Stimulated activated naive CD8-positive, alpha-beta T cell treated with anti-CD3 and anti-CD28 coated beads, Interleukin-15, amount 100 ng/mL, for 72 hours (primary cell): ENCODE measurements around the gene RASSF3.

Experiments
- ATAC-seq: fragments of 150-1000 bp; cut with Tn5 transposase; 2 replicates; pipeline ENCODE4 v1.10.0; 2021; ENCODE audit warnings: mild to moderate bottlenecking, moderate library complexity
- DNase-seq, 2 donors: peaks; one replicate each; pipeline ENCODE4 v3.0.0; 2021 to 2022
- H3K27ac Mint-ChIP-seq, 2 donors: one replicate each; pipeline ENCODE4 v1.8.0; 2022; ENCODE audit warnings: mild to moderate bottlenecking in 2 of 2, mixed read lengths in 2 of 2, moderate library complexity in 2 of 2
- H3K27me3 Mint-ChIP-seq: one replicate; pipeline ENCODE4 v1.8.0; 2022; ENCODE audit warnings: mixed read lengths
- H3K4me1 Mint-ChIP-seq: one replicate; pipeline ENCODE4 v1.8.0; 2022; ENCODE audit warnings: mild to moderate bottlenecking, mixed read lengths
- H3K4me3 Mint-ChIP-seq, 2 donors: one replicate each; pipeline ENCODE4 v1.8.0; 2022; ENCODE audit warnings: mild to moderate bottlenecking in 2 of 2, mixed read lengths in 2 of 2, moderate library complexity in 1 of 2
- H3K9me3 Mint-ChIP-seq, 2 donors: one replicate each; pipeline ENCODE4 v1.8.0; 2022; ENCODE audit warnings: mixed read lengths in 2 of 2

Gene RASSF3

DNA sequence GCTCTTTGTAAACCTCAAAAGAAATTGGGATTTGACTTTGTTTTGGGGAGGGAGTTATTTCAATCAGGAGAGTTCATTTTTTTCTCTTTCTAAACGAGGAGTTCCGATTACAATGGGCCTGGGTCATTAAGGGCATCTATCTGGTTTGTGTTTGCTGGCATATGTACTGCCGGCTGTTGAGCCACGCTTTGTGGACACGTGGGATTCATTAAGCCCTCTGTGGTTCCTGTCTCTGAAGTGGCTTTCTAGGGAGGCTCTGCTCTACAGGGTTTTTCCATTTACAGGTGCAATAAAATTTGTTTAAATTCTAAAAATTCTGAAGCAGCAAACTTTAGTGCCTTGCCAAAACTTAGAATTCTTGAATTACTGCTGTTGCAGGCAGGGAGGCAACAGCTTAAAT, 91.0 kb downstream of the RASSF3 start:
- Mint-ChIP-seq H3K4me3 (peak overlapping the region; percentile 64 to 65), H3K9me3 (no peaks in the 10 kb centered on the region), H3K27ac (peak overlapping the region; percentile 93), H3K4me1 (peaks cover 45% of the 10 kb centered on the region), H3K27me3 (no peaks in the 10 kb centered on the region)
- DNase-seq, result no peak
- no peak for ATAC-seq

DNA sequence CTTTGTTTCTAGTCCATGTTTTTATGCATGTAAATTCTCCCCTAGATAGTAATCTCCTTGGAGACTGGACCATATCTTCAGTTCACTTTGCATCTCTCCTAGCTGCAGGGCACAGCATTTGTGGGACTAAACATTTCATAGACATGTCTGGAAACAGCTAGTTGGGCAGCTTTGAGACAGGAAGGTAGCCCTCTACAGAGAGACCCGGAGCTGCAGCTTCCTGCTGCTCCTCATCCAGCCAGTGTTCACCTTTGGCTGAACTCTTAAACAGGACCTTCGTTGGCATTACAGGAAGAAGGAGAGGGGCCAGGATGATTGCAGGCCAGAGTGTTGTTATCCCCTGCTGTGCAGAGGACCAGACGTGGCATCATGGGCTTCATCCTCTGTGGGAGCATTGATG, 96.0 kb downstream of the RASSF3 start:
- H3K27me3 Mint-ChIP-seq, result no peaks in the 10 kb centered on the region
- no peak overlapping the region for H3K27ac Mint-ChIP-seq

DNA sequence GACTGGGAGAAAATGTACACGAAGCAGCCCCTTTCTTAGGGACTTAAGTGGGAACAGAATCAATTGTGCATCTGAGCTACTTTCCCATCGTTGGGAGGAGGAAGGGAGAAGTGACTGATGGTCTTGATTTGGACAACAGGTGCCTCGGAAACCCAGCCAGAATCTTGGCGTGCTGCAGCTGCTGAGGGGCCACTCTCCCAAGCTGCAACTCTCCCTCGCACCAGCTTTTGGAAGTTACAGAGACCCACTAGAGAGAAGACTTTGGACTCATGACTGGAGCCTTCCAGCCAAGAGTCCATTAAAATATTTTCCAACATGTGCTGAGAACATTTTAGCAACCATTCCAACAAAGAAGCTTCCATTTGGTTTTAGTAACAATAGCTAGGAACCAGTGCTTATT, 96.6 kb downstream of the RASSF3 start:
- no peak for DNase-seq
- peaks cover 6% of the 10 kb centered on the region for H3K4me1 Mint-ChIP-seq
- no peaks in the 10 kb centered on the region for H3K9me3 Mint-ChIP-seq
- no peaks in the 10 kb centered on the region for H3K27me3 Mint-ChIP-seq
- no peak overlapping the region for H3K27ac Mint-ChIP-seq
- ATAC-seq, result no peak
- no peak overlapping the region for H3K4me3 Mint-ChIP-seq

More for the DNA sequence above, 96.0 kb downstream of the RASSF3 start:
- DNase-seq (no peak), ATAC-seq (no peak)
- Mint-ChIP-seq H3K4me3 (no peak overlapping the region), H3K4me1 (peaks cover 11% of the 10 kb centered on the region), H3K9me3 (no peaks in the 10 kb centered on the region)

DNA sequence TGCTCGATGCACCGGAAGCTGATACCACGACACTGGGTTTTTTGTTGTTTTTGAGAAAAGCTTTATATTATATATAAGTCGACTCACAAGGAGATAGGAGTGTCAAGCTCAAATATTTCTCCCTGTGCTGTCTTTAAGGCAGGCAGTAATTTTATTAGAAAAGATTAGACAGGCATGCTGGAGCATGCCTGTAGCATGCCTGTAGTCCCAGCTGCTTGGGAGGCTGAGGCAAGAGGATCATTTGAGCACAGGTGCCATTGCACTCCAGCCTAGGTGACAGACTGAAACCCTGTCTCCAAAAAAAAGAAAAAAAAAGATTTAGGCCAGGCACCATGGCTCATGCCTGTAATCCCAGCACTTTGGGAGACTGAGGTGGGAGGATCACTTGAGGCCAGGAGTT, 97.1 kb downstream of the RASSF3 start:
- Mint-ChIP-seq H3K27me3 (no peaks in the 10 kb centered on the region), H3K4me1 (peaks cover under 1% of the 10 kb centered on the region), H3K4me3 (no peak overlapping the region), H3K9me3 (no peaks in the 10 kb centered on the region), H3K27ac (peak overlapping the region in 1 of 2 donors; percentile 48)
- ATAC-seq (no peak), DNase-seq (no peak)

DNA sequence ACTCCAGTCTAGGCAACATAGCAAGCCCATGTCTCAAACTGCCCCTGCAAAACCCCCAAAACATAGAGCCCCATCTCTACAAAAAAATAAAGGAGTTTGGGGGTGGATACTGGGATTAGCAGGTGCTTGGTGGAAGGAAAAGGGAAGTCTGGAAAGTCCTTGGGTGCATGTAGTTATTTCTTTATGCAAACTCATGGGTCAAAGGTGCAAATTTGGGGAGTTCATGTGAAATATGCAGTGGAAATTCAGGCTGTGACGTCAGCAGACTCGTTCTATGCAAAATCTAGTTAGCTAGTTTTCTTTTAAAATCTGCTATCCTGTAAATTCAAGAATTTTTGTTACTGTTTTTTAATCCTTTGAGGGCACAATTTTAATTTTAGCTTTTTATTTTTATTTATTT, 97.6 kb downstream of the RASSF3 start:
- no peak for DNase-seq
- Mint-ChIP-seq H3K27me3 (no peaks in the 10 kb centered on the region), H3K4me1 (no peaks in the 10 kb centered on the region), H3K4me3 (no peak overlapping the region), H3K9me3 (no peaks in the 10 kb centered on the region), H3K27ac (no peak overlapping the region)
- no peak for ATAC-seq

DNA sequence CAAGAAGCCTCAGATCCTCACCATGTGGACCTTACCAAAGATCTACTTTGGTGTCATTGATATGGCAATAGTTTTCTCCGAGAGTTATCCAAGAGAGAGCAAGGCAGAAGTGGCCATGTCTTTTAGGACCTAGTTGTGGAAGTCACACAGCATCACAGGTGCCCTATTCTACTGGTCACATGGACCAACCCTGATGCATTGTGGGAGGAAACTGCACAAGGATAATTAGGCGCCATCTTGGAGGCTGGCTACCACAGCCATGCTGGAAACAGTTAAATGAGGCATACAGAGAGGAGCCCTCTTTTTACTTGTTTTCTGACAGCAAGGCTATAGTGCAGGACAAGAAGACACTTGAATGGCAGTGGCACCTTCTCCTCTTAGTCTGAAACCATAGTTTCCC, 99.1 kb downstream of the RASSF3 start:
- Mint-ChIP-seq H3K27me3 (no peaks in the 10 kb centered on the region), H3K4me3 (no peak overlapping the region), H3K27ac (no peak overlapping the region), H3K4me1 (peaks cover 5% of the 10 kb centered on the region), H3K9me3 (no peaks in the 10 kb centered on the region)
- no peak for DNase-seq
- ATAC-seq, result no peak

DNA sequence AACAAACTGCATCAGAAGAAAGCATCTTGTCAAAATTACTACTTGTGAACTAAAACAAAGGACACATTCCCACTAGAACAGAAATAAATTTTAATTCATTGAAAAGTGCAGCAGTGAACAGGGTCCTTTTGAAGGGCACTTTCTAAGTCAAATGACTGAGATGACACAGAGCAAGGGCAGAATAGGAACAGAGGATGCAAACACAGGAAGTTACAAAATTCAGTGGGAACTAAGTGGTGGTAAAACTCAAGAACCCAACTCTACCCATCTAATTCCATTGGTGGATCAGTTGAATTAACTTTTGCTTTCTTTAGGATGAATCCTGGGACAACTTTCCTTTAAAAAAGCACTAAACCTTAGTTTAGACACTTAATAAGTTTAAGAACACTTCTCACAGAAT, 103.1 kb downstream of the RASSF3 start:
- ATAC-seq (no peak), DNase-seq (no peak)
- Mint-ChIP-seq H3K4me1 (peaks cover 17% of the 10 kb centered on the region), H3K27me3 (no peaks in the 10 kb centered on the region), H3K9me3 (no peaks in the 10 kb centered on the region), H3K27ac (no peak overlapping the region), H3K4me3 (no peak overlapping the region)

DNA sequence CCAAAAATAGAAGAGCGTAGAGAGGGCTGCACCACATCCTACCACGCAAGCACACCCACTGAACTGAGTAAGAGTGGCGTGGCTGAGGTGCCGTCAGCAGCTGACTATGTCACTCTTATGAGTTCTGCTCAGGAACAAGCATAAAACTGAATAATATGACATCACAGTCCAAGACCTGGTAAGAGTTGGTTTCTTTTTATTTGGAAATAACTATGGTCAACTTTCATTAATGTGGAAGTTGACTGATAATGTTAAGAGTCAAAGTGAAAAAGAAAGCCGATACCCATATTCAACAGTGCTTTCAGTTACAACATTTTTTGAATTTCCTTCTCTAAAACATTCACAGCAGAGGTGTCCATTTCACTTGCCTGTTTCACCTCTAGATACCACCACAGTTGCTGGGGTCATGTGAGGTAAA, 104.3 kb downstream of the RASSF3 start:
- Mint-ChIP-seq H3K27me3 (no peaks in the 10 kb centered on the region), H3K27ac (peak overlapping the region in 1 of 2 donors; percentile 34), H3K4me3 (no peak overlapping the region), H3K9me3 (no peaks in the 10 kb centered on the region), H3K4me1 (peaks cover 17% of the 10 kb centered on the region)
- ATAC-seq (peak; percentile 85), DNase-seq (peak in 1 of 2 donors; percentile 24)

DNA sequence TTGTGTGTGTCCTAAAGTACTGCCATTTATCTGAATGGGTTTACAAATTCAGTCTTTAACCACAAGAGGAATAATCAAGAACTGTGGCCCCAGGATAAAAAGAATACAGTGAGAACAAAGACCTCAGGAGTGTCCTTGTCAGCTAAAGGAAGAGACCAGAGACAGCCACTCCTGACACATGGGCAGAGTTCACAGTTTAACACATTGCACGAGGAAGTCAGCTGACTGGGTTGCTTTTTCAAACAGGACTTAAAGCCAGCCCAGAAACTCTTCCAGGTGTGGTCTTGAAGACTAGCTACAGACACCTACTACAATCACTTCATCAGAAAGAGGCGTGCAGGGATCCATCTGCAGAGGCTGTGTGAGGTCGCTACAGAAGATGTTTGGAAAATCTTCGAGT, 106.1 kb downstream of the RASSF3 start:
- Mint-ChIP-seq H3K4me1 (peaks cover 17% of the 10 kb centered on the region), H3K27ac (peak overlapping the region in 1 of 2 donors; percentile 82), H3K9me3 (no peaks in the 10 kb centered on the region), H3K4me3 (no peak overlapping the region), H3K27me3 (no peaks in the 10 kb centered on the region)
- DNase-seq, result no peak
- ATAC-seq, result no peak

DNA sequence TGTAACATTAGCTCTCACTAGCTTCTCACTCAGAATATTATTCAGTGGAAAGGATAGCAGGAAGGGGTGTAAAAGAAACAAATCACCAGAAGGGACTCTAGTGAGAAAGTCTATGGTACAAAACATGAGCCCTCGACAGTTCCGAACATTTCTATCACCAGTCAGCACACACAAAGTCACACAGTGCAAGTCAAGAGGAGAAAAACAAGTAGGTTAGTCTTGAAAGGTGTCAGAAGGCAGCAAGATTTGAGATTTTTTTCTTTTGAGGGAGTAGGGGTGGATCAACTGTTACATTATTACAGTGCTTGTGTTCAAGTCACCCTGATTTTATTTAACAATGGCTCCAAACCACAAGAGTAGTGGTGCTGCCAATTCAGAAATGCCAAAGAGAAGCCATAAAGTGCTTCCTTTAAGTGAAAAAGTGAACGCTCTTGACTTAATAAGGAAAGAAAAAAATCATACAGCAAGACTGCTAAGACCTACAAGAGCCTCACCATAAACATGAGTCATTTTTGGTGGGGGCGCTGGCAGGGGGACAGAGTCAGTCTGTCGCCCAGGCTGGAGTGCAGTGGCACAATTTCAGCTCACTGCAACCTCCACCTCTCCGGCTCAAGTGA, 106.7 kb downstream of the RASSF3 start:
- Mint-ChIP-seq H3K9me3 (no peaks in the 10 kb centered on the region), H3K27ac (peak overlapping the region in 1 of 2 donors; percentile 82), H3K27me3 (no peaks in the 10 kb centered on the region), H3K4me1 (peaks cover 17% of the 10 kb centered on the region), H3K4me3 (no peak overlapping the region)
- ATAC-seq (no peak), DNase-seq (no peak)

DNA sequence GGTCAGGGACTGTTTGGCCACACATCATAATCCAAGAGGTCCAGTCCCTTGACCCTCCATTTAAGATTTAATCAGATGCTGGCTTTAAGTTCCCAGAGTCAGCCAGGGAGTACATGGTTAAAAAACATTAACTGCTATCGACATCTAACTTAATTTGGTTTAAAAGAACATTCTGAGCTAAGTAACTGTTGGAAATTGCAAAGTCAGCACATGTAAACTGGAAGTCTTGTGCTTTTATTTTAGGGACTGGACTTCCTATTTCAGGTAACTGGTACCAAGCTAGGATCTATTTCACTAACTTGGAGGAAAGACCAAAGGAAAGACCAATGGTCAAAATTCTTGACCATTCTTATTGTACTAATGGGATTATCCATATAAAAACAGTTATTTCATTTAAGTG, 108.4 kb downstream of the RASSF3 start:
- Mint-ChIP-seq H3K27ac (no peak overlapping the region), H3K27me3 (no peaks in the 10 kb centered on the region), H3K9me3 (no peaks in the 10 kb centered on the region), H3K4me1 (peaks cover 22% of the 10 kb centered on the region), H3K4me3 (no peak overlapping the region)
- DNase-seq (no peak), ATAC-seq (no peak)

DNA sequence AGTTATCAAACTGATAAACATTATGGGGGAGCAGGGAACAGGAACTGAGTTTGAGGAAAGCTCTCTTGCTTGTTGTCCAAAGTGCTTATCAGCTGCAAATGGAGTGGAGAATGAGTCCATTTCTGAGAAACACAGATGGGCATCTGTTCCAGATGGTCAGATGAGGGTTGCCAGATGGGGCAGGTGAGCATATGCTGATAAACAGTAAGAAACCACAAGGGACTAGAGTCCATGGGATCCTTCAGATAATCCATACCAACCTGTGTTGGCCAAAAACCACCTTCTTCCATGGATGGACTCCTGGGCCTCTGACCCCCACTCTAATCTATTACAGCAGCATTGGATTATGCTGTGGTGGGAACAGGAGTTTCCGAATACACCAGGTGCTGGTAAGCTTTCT, 110.6 kb downstream of the RASSF3 start:
- H3K27me3 Mint-ChIP-seq, result no peaks in the 10 kb centered on the region
- DNase-seq (no peak), ATAC-seq (no peak)
- H3K4me3 Mint-ChIP-seq, result no peak overlapping the region
- H3K9me3 Mint-ChIP-seq, result no peaks in the 10 kb centered on the region
- H3K4me1 Mint-ChIP-seq, result peaks cover 18% of the 10 kb centered on the region
- no peak overlapping the region for H3K27ac Mint-ChIP-seq

DNA sequence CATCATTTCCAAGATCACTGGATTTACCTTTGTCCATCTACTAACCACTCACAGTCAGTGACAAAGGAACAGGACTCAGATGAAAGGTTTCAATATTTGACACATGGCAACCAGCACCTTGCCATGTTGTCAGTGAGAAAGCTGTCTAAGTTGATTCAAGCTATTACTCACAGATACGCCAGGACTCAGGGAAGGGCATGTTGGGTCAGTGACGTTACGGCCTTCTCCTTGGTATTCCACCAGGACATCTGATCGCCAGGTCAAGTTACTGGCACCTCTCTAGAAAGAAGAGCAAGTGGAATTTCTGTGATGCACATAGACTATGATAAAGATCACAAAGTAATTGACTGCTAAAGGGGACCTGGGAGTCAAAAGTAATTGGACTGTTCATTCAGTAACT, 112.5 kb downstream of the RASSF3 start:
- no peak for DNase-seq
- Mint-ChIP-seq H3K27ac (no peak overlapping the region), H3K4me1 (peaks cover 8% of the 10 kb centered on the region), H3K4me3 (no peak overlapping the region), H3K9me3 (no peaks in the 10 kb centered on the region), H3K27me3 (no peaks in the 10 kb centered on the region)
- ATAC-seq, result no peak

DNA sequence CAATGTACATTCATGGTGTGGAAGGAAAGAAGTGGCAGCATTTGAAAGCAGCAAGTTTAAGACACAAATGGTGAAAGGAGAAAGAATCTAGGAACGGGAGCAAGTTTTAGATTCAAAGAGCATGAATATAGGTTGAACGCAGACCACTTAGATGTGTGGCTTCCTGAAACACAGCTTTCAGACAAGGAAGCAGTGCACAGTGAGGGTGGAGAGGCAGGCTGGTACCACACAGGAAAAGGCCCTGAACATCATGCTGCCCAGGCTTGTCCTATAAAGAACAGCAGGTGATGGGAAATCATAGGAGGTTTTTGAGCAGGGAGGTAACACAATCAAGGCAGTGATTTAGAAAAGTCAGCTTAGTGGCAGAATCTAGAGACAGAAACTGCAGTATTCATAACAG, 113.3 kb downstream of the RASSF3 start:
- peaks cover 8% of the 10 kb centered on the region for H3K4me1 Mint-ChIP-seq
- no peak overlapping the region for H3K4me3 Mint-ChIP-seq
- H3K9me3 Mint-ChIP-seq, result no peaks in the 10 kb centered on the region
- ATAC-seq (no peak), DNase-seq (no peak)
- peak overlapping the region in 1 of 2 donors; percentile 67 for H3K27ac Mint-ChIP-seq
- H3K27me3 Mint-ChIP-seq, result no peaks in the 10 kb centered on the region

DNA sequence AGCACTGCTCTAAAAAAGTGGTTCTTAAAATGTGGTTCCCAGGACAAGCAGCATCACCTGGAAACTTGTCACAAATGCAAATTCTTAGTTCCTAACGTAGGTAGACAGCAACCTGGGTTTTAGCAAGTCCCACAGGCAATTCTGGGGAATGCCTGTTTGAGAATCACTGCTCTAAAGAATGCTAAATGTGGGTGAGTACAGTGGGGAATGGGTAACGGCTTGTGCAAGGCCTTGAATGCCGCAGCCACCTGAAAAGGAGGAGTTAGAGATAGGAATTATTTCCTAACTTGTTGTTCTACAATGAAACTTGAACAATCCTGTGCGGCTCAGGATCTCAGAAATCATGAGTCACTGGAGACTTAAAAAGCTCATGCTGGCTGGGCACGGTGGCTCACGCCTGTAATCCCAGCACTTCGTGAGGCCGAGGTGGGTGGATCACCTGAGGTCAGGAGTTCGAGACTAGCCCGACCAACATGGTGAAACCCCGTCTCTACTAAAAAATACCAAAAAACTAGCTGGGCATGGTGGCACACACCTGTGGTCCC, 114.0 kb downstream of the RASSF3 start:
- no peak for ATAC-seq

DNA sequence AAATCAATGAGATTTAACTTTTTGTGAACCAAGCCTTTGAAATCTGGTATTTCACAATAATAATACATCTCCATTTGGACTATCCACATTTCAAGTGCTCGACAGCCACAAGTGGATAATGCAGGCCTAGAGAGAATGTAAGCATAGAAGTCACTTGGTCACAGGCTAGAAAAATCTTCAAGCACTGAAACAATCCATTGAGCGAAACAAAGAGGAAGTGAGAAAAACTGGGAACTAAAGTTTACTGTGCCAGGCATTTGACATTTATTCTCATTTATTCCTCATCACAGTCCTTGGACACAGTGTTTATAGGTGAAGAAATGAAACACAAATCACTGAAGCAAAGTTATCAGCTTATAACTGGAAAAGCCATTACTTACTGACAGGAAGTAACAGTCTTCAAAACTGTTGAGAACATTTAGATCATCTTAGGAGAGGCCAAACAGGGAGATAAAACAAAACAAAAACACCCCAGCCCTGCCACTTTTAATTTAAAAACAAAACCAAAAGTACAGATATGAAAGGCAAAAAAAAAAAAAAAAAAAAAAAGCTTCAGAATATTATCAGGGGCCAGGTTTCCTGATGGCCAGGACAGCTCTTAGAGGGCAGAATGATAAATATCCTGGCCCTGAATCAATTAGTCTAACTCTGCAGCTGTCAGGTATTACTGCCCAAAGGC, 119.8 kb downstream of the RASSF3 start:
- H3K27ac Mint-ChIP-seq, result peak overlapping the region; percentile 54 to 89
- no peaks in the 10 kb centered on the region for H3K27me3 Mint-ChIP-seq
- peak overlapping the region in 1 of 2 donors; percentile 8 for H3K4me3 Mint-ChIP-seq
- ATAC-seq (no peak), DNase-seq (no peak)
- H3K4me1 Mint-ChIP-seq, result peaks cover 16% of the 10 kb centered on the region
- H3K9me3 Mint-ChIP-seq, result no peaks in the 10 kb centered on the region

More for the DNA sequence above, 114.0 kb downstream of the RASSF3 start:
- Mint-ChIP-seq H3K27ac (no peak overlapping the region), H3K9me3 (no peaks in the 10 kb centered on the region), H3K4me1 (peaks cover 8% of the 10 kb centered on the region), H3K27me3 (no peaks in the 10 kb centered on the region), H3K4me3 (no peak overlapping the region)
- DNase-seq, result no peak
